Measurements from ENCODE around the gene RUVBL2.
"Not testable (repeated sequence)": the region's sequence is repeated elsewhere in the genome, so short reads cannot be mapped to it uniquely, and the experiment has no call there.

- TF ChIP-seq REST (tag by site-specific recombination; IDR thresholded peaks at IDR 0.05); CTCF (tag by site-specific recombination; IDR thresholded peaks at IDR 0.05); ZNF398 (tag by site-specific recombination; IDR thresholded peaks at IDR 0.05); ZSCAN30 (tag by site-specific recombination; IDR thresholded peaks at IDR 0.05); ZNF133 (tag by site-specific recombination; IDR thresholded peaks at IDR 0.05); ZFP41 (tag by site-specific recombination; IDR thresholded peaks at IDR 0.05; ENCODE audit: borderline replicate concordance); AEBP2 (tag by site-specific recombination; IDR thresholded peaks at IDR 0.05; ENCODE audit: borderline replicate concordance); ZNF692 (tag by site-specific recombination; IDR thresholded peaks at IDR 0.05); ZNF366 (tag by site-specific recombination; conservative IDR thresholded peaks at IDR 0.05); ZNF610 (tag by site-specific recombination; IDR thresholded peaks at IDR 0.05; ENCODE audit: borderline replicate concordance); ZNF639 (tag by site-specific recombination; IDR thresholded peaks at IDR 0.05); INSM2 (tag by site-specific recombination; IDR thresholded peaks at IDR 0.05): not testable (repeated sequence)
Measured at GRCh38 chr19:49025599-49025998, 31.9 kb downstream of the RUVBL2 start.
